Neural progenitor cell (in vitro differentiated cells): ENCODE measurements around the gene ZFAND3.

Experiments used
- CTCF ChIP-seq: fragments of 200-600 bp; sonication (generic); IDR thresholded peaks from 2 replicates; pipeline ENCODE4 v1.5.1; 2017; ENCODE audit warnings: antibody characterized with exemption, mild to moderate bottlenecking
- EZH2 ChIP-seq: fragments of 200-600 bp; sonication (generic); IDR thresholded peaks from 2 replicates; pipeline ENCODE4 v1.6.1; 2017; ENCODE audit warnings: antibody characterized with exemption, mild to moderate bottlenecking, moderate library complexity

- TF ChIP-seq CTCF: no peak
- TF ChIP-seq EZH2: no peak
Measured at GRCh38 chr6:38107073-38107472, 287.5 kb downstream of the ZFAND3 start.
